Inferior parietal cortex (tissue), 1 donor: ENCODE results near the gene PDK2.

Experiments used
- DNase-seq: peaks from one replicate; pipeline ENCODE4 v3.0.0-alpha.2; 2016; ENCODE audit errors: extremely low spot score

PDK2 gene

DNA sequence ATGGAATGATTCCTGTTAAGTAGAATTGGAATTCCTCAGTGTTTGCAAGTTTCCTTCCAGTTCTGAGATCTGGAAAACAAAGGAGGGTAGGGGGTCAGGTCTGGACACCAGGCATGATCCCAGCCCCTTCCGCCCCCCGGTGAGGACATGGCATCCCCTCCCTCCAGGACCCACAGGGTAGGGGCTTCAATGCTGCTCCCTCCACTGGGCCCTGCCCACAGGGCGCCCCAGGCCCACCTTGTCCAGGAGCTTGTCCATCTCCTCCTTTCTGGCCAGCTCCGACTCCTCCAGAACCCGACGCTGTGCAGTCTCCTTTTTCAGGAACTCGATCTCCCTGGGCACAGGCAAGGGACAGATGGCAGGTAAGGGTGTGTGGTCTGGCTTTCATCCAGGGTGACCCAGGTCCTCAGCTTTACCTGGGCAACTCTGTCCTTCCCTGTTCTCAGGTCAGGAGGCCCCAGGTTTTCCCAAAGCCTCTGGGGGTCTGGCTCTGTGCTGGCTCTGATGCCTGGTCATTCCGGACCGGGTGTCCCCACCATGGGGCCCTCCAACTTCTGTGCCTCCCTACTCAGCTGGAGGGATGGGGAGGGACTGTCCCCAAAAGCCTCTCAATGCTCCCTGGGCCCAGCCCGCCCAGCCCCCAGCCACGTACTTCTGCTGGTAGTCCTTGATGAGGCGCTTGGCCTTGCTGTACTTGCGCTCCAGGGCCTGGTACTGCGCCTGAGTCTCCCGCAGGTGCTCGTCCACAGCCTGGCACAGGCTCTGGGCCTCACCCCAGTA is 40.4 kb downstream of the PDK2 start:
- no peak for DNase-seq

DNA sequence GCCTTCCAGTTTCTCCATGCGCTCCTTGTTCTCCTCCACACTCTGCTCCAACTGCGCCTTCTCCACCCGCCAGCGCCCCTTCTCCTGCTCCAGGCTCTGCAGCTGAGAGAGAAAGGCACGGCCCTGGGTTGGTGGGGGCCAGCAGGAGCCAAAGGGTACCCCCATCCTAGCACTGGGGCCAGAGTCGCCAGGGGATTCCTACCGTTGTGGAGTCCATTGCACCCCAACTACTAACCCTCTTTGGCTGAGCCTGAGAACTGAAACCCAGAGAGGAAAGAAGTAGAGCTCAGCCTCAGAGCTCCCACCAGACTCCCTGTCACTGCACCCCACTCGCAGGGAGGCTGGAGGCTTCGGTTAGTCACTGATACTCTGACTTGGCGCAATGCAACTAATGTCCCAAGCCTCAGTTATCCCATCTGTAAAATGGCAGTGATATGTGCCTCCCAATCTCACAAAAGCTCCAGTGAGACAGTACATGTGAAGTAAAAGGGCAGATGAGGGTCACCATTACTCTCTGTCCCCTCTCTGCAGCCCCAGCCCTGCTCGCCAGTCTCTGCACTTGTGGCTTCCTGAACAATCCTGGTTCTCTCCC is 41.0 kb downstream of the PDK2 start:
- no peak for DNase-seq

DNA sequence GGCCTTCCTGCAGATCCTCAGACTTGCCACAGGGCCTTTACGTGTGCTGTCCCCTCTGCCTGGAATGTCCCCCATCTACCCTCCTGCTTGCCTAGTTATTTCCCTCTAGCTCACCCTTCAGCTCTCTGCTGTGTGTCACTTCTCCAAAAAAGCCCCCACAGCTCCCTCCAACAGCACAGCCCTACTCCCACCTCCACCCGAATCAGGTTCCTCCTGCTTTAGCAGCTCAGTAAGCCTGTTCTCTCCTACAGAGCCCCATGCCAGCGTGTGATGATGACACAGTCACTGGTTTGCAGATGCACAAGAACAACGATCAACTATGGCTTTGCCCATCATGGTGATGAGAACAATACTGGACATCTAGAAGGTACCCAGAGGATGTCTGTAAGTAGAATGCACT is 41.9 kb downstream of the PDK2 start:
- DNase-seq: no peak

DNA sequence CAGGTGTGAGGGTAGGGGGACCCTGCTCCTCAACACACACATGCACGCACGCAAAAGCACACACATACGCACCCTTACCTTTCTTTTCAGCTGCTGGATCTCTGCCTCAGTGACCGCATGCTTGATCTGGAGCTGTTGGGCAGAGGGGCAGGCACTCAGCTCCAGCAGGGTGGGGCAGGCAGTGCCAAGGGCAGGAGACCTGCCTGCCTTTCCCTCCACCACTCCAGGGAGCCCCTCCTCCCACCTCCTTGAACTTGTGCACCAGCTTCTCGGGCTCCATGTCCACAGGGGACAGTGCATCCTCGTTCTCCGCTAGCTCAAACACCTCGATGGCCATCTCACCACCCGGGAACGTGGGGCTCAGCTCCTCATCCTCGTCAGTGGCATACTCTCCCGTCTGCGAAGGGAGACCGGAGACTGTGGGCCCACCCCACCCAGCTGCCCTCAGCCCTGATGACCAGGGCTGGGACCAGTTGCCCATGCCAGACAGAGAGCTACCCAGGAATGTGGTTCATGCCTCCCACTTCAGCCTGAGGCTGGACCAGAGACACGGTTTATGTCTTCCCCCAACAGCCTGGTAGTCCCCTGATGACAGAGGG is 44.1 kb downstream of the PDK2 start:
- no peak for DNase-seq

DNA sequence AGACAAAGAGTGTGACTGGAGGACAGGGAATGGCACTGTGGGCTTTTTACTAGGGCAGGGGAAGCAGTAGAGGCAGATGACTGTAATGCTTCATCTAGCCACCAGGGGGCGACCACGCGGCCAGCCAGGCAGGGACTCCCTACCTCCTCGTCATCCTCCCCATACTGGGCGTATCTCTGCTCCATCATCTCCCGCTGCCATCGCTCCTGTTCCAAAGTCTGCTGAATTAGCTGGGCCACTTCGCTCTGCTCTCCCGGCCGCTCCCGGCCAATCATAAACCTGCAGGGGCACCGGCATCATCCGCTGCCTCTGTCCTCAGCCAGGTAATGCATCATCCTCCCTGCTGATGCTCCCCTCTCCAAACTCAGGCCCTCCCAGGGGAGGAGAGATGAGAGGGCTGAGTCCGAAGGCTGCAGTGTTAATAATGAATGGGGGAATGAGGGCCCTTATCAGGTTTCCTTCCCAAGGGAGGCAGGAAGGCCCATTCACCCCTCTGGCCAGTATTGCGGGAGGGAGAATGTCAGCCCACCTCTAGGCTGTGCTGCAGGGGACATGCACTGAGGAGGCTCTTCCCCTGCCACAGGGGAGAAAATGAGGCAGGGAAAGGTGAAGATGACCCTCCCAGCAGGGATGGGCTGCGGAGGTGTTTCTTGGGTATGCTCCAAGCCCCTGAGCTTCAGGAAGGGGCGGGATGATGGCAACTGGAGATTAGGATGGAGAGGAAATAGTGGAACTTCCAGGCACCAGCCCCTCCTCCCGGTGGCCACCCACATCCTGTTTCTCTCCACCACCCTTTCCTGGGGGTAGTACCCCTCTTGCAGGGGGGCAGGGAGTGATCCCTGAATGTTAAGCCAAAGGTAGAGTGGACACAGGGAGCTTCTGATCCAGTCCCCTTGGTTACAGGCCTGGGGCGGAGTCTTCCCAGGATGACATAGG is 45.1 kb downstream of the PDK2 start:
- peak; percentile 70 for DNase-seq

DNA sequence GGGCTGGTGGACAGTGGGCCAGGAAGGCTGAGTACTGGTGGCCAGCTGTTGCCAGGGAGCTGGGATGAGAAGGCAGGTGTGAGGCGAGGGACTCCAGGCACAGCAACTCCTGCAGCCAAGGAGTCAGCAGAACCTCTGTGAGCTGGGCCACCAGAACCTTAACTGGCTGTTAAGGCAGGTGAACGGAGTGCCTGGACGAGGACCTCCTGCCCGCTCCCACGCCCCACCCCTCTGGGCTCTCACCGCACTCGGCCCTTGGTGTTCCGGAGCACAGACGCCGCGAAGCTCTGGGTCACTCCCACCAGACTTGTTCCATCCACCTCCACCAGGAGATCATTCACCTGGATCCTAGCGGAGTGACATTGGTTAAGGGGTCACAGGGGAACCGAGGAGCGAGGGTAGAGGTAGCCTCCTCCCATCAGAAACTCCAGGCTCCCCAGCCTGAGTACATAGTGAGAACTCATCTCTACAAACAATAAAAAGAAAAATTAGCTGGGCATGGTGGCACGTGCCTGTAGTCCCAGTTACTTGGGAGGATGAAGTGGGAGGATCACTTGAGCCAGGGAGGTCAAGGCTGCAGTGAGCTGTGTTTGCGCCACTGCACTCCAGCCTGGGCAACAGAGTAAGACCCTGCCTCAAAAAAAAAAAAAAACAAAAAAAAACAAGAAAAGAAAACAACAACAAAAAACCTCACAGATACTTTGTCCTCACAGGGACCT is 46.0 kb downstream of the PDK2 start:
- no peak for DNase-seq

DNA sequence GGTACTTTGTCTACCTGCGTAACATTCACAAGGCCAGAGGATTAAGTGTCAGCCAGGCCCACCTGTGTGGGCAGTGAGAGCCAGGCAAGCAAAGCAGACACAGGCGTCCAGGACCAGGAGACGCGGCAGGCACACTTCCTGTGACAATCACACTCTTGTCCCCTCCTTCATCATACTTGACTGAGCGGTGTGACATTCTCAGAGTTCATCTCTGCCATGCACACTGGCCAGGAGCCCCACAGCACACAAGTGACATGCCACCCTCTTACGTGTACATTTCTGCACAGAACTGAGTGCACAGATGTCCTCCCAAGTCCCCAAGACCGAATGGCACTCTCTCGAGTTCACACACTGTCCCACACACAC is 46.6 kb downstream of the PDK2 start:
- DNase-seq: no peak

DNA sequence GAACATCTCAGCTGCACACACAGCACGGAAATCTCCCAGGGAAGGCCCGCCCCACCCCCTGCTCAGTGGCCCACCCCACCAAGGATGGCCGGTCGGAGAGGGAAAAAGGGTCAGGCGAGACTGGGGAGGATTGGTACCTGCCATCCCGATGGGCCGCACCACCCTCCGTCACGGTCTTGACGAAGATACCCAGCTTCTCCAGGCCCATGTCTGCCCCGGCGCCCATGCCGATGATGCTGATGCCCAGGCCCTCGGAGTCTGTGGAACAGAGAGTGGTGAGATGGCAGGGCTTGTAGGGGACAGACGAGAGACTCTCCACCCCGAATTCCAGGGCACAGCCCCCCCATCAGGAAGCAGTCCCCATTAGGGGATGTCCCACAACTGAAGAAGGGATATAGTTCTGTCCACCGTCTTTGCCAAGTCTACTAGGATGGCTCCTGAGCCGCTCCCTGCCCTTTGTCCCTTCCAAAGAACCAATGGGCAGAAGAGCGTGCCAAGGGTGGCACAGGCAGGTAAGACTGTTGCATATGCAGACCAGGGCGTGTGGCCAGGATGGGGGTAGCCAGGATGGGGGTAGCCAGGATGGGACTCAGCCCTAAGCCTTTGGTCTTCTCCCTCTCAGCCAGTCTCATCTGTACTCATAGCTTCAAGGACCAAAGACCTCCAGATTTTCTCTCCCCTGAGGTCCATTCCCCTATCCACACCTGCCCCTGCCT is 48.5 kb downstream of the PDK2 start:
- no peak for DNase-seq

DNA sequence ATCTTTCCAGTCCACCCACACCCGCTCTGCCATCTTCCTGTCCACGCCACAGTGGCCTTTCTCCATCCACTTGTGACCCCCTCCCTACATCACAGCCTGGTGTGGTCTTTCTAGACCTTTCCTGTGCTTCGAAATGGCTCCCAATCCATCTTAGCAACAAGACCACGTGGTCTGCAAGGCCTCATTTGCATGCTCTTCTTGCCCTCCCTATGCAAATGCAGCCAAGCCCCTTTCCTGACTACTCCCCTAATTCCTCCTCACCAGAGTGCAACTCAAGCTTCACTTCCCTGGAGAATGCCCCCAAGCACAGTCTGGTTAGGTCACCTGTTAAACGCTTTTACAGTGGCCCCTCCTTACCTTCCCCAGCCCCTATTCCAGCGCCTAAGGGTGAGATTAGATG is 49.2 kb downstream of the PDK2 start:
- no peak for DNase-seq

DNA sequence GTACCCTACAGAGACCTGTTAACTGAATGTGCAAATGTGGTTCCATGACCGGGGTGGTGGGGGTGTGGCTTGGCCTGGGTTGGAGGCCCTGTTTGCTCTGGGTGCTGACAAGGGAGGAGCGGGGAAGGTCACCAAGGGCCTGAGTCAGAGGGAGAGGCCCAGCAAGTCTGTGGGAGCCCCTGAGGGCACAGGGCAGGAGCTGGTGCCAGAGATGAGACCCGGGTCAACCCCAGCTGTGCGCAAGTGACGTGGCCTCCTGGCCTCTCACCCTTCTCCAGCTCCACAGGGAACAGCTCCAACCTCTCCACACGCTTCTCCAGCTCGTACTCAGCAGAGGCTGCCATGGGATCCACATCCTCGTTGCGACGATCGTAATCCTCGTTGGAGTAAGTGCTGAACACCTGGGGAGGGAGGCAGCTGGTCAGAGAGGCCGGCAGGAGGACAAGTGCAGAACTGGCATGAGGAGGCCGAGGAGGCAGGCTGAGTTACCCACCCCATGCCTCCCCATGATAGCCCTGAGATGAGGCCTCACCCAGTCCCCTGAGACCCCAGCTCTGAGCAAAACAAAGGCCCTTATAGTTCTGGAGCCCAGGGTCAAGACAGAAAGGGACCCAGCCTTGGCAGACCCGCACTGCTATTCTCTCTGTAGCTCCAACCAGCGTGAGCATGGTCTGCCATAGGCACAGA is 49.8 kb downstream of the PDK2 start:
- DNase-seq: no peak

DNA sequence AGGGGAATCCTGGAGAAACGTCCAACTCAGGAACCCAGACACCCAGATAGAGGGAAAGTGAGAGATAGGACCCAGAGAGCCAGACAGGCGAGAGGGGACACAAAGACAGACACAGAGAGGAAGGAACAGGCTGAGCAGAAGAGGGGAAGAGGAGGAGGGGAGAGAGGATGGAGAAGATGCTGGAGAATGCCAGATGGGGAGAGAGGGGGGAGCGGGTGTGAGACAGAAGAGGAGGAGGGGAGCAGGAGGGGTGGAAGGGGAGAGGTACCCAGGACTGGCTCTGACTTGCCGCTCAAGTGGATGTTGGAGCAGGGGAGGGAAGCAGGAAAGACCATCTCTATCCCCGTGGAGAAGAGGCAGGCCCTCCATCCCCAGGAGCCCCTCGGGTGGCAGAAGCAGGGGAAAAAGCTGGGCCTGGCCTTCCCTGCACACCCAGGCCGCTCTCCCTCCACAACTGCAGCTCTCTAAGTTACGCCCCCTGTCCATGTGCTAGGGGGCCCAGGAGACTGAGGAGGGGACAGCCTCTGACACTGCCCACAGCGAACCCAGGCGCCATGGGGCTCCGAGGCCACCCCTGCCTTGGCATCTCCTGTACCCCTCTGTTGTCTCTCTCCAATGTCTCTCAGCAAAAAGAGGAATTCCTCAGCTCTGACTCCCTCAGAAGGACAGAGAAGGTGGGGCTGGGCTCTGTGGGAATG is 50.5 kb downstream of the PDK2 start:
- no peak for DNase-seq

DNA sequence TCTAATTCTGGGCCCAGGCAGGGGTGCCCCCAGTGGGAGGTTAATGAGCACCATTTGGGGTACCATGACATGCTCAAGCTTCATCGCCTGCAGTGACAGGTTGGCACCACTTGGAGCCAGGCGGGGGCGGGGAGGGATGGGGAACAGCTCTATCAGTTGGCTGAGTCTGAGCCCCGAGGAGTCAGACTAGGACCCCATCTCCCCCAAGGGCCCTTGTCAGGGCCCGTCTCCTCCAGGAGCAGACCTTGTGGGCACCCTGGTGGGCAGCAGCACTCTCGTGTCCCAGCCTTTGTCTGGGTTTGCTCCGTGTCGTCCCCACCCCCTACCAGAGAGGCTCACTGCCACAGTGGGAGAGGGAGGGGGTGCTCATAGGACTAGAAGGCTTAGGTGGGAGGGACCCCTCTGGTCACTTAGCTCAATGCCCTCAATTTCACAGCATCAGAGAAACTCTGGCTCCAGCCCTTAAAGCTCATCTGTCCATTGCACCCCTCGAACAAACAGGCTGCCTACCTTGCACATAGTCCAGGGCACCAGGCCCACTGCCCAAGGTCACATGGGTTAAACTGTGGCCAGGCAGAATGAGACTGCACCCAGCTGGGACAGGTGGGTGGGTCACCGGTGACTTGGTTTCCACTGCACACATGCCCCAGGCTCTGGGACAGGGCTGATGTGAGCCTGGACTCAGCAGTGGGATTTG is 51.2 kb downstream of the PDK2 start:
- DNase-seq: no peak

DNA sequence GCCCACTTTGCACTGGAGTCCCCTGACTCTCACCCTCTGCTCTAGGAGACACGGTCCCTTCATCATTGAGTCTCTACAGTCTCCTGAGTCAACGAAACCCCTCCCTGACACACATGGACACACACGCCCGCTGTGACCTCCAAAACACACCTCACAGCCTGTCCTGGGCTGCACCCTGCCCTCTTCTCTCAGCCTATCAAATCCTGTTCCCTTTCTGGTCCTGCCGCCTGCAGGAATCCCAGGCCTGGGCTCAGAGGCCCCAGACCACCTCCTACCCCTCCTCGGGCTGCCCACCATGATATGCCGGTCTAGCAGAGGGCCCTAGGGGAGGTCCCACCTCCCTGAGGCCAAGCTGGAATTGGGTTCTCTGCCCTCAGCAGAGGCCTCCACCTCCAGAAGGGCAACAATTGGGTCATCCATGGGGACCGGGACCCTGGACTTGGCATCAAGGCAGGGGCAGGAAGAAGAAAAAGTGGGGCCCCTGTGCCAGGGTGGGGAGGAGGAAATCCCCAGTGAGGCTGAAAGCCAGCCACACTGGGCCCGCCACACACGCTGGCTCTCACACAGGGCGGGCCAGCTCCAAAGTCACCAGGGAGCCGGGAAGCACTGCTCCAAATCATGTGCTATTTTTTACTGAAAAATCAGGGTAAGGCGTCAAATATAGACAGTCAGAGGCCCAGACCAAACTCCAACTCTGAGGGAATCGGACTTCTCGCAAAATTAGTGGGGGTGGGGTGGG is 51.9 kb downstream of the PDK2 start:
- no peak for DNase-seq

DNA sequence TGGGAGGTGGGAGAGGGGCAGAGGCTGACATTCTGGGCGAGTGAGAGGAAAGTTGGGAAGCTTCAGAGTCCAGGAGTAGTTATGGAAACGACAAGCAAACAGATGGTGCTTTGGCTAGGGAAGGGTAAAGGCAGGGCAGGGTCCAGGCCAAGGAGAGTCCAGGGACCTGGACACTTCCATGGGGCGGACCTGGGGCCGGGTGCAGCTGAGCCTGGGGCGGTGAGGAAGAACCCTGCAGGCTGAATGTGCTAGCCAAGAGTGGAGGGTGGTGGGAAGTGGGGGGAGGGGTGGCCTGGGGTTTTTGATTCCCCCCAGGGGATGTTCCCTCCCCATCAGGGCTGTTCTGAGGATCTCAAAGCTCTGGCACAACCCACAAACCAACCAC is 52.7 kb downstream of the PDK2 start:
- no peak for DNase-seq

DNA sequence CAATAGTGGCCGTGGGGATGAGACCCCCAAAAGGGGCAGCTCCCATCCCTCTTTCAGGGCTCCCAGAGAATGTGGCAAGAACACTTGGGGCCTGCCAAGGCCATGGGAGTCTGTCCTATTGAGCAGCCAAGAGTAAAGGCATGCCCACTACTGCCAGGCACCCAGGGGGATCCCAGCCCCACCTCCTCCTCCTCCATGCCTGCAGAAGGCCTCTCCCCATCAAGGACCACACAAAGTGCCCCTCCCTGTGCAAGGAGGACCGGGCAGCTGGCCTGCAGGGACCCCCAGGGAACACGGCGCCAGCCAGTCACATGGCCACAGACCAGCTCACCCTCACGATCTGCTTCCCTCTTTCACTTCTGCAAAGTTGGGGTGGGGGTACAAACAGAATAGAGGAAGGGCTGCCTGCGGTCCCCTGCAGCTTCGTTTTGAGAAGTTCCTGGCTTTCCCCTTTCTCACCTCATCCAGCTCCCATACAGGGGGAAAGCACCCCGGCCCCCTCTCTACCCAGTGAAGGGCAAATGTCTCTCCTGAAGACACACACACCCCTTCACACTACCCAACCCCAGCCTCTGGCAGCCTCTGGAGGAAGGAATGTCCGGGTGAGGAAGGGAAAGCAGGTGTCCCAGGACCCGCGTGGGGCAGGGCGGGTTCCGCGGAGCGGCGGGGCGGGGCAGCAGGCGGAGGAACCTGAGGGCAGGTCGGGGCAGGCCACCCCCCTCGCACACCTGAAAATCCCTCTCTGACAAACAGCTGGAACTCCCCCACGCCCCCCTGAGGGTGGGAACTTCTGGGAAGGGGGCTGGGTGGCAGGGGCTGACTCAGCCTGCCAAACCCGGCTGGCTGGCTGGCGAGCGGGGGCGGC is 53.3 kb downstream of the PDK2 start:
- no peak for DNase-seq

DNA sequence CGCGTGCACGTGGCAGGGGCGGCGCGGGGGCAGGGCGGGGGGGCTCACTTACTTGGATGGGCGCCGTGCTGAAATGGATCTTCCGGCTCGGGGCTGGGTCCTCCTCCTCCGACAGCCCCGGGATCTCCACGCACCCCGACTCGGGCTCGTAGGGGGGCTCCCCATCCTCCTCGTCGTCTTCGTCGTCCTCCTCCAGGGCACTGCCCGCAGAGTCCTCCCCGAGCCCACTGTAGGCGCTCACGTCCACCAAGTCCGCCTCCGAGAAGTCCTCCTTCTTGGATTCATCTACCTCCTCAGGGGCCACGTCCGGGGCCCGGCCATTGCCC is 53.9 kb downstream of the PDK2 start:
- DNase-seq: no peak
